Measurements from ENCODE around the gene SLC9A8.
"Not testable (repeated sequence)": the region's sequence is repeated elsewhere in the genome, so short reads cannot be mapped to it uniquely, and the experiment has no call there.

The SLC9A8 gene

GRCh38 chr20:49894073-49894470, 81.4 kb downstream of the SLC9A8 start:
- DNase-seq (ENCODE audit: low spot score), result no peak

DNA sequence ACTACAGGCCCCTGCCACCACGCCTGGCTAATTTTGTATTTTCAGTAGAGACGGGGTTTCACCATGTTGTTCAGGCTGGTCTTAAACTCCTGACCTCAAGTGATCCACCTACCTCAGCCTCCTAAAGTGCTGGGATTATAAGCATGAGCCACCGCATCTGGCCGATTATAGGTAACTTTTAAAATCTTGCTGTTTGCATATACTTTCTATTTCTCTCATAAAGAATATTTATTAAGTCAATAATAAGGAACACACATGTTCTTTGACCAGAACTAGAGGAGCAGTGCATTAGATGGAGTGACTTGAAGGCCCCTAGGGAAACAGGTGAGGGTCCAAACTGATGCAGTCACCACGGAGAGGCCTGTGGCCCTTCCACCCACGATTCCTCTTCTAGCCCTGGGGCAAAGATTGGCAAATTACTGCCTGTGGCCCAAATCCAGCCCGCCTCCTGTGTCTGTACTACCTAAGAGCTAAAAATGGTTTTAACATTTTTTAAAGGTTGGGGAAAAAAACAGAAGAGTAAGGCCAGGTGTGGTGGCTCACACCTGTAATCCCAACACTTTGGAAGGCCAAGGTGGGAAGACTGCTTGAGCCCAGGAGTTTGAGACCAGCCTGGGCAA, 83.0 kb downstream of the SLC9A8 start:
- DNase-seq (ENCODE audit: low spot score), result not testable (repeated sequence)

DNA sequence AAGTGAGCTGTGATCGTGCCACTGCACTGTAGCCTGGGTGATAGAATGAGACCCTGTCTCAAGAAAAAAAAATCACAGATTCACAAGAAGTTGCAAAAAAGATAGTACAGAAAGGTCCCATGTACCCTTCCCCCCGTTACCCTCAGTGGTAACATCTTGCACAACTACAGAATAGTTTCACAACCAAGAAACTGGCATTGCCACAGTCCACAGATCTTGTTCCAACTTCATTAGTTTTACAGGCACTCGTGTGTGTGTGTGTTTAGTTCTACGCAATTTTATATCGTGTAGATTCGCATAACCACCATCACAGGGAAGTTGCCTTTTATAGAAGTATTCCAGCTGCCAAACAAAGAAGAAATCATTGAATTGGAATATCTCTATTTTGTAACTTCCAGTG, 83.6 kb downstream of the SLC9A8 start:
- DNase-seq (ENCODE audit: low spot score), result no peak

GRCh38 chr20:49899541-49900383, 87.1 kb downstream of the SLC9A8 start:
- DNase-seq (ENCODE audit: low spot score), result no peak

DNA sequence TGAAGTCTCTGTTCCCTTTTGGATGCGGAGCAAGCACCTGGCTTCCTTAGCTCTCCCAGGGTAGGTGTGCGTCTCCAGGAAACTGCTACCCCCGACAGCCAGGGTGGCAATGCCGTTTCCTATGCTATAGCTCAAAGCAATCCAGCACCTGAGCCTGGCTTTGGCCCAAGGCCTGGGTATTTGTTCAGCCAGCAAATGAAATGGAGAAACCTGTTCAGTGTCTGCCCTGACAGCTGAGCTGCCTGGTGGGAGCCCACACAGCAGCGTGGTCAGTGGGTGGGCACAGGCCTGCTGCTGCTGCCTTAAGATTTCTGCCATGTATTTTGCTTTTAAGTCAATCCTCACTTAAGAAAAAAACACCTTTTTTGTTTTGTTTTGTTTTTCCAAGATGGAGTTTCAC, 89.0 kb downstream of the SLC9A8 start:
- DNase-seq (ENCODE audit: low spot score), result no peak

DNA sequence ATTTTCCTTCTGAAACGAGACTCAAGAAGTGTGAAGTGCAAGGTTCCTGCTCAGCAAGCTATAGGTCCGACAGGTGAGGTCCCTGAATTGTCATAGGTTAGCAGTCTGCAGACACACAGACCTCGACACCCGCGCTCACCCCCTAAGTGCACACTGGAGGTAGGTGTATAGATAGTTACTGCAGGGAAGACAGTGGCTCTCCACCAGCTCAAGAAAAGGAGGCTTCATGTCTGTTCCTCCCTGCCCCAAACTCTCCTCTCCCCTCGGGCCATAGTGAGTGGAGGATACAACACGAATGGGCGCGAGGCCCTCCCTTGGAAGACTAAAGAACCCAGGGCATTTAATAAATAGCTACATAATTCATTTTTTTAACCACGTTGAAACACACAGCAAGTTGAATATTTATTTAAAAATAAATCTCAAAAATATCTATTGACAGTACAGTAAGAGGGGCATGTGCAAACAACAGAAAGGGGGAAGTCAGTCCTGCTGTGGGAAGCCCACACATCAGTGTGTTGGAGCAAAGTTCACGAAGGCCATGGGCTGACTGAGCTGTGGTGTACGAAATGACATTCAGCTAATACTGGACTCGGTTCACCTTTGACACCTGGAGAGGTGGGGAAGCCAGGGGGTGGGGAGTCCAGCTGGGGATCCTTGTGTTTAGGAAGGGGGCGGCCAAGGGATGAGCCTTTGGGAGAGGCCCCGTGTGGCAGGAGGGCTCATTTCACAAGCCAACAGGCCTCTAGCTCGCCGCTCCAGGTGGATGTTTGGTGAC, 92.0 kb downstream of the SLC9A8 start:
- no peak for DNase-seq (ENCODE audit: low spot score)

GRCh38 chr20:49905415-49906091, 92.9 kb downstream of the SLC9A8 start:
- no peak for DNase-seq (ENCODE audit: low spot score)

DNA sequence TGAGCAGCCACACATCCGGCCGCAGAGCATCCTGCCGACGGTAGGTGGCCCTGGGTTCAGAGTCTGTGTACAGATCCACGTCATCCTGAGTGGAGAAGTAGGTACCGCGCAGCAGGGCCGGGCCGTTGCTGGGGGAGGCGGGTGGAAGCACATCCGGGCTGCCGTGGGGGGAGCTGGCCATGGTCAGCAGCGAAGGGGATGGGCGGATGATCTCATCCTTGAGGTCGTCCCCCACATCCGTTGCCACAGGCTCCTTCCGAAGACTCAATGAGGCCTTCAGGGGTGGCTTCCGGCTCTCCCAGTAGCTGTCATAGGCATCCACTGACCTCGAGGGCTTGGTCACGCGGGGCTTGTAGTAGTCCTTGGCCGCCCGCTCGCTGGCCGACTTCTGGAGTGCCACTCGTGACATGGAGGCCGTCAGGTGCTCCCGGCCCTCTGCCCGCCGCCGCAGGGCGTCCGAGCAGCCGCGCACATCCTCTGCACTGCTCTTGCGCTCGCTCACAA, 93.5 kb downstream of the SLC9A8 start:
- no peak for DNase-seq (ENCODE audit: low spot score)

DNA sequence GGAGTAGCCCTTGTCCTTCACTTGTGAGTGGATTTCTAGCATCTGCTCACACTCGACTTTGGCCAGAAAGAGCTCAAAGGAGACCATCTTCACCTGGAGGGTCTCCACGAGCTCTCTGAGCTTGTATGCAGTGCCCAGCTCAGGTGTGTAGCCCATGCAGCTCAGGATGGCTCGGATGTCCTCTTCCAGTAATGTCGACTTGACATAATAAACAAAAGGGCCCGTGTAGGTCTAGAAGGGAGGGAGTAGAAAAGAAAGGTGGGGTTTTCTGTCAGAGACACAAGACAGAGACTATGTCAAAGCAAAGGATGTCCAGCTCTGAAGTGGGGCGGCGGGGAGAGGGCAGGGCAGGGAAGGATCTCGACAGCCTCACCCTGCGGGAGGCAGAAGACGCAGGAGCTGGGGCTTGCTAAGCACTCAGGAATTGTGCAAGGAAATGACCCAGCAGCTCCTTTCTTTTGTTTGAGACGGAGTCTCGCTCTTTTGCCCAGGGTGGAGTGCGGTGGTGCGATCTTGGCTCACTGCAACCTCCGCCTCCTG, 94.1 kb downstream of the SLC9A8 start:
- no peak for DNase-seq (ENCODE audit: low spot score)

DNA sequence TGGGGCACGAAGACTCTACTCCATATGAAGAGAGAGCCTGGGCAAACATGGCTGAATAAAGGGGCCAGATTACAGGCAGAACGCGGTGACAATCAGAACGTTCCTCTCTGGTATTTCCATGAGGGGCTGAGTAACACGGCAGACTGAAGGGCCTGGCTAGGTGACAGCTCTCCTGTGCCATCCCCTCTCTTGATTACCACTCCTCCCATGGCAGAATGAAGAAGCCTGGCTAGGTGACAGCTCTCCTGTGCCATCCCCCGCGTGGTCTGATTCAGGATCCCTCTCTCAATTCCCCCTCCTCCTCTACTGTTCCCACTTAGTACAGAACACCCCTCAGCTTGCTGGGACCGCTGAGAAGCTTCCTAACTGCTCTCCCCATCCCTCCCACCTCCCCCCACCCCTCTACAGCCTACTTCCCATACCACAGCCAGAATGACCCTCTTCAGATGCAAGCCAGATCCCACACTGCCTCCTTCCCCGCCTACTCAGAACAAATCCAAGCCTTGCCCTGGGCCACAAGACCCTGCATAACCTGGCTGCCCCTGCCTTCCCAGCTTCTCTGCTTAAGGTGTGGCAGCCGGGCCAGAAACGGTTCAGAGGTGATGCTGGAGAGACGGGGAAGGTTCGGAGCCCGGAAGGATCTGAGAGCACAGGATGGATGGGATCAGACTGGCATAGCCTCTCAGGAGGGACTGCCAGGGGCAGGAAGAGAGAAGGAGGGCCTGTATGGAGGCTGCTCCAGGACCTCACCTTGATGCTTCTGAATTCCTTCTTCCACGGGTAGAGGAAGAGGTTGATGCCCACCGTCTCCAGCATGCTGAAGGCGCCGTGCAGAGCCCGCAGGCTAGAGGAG, 95.0 kb downstream of the SLC9A8 start:
- DNase-seq (ENCODE audit: low spot score), result no peak

GRCh38 chr20:49908258-49908565, 95.6 kb downstream of the SLC9A8 start:
- DNase-seq (ENCODE audit: low spot score), result no peak

DNA sequence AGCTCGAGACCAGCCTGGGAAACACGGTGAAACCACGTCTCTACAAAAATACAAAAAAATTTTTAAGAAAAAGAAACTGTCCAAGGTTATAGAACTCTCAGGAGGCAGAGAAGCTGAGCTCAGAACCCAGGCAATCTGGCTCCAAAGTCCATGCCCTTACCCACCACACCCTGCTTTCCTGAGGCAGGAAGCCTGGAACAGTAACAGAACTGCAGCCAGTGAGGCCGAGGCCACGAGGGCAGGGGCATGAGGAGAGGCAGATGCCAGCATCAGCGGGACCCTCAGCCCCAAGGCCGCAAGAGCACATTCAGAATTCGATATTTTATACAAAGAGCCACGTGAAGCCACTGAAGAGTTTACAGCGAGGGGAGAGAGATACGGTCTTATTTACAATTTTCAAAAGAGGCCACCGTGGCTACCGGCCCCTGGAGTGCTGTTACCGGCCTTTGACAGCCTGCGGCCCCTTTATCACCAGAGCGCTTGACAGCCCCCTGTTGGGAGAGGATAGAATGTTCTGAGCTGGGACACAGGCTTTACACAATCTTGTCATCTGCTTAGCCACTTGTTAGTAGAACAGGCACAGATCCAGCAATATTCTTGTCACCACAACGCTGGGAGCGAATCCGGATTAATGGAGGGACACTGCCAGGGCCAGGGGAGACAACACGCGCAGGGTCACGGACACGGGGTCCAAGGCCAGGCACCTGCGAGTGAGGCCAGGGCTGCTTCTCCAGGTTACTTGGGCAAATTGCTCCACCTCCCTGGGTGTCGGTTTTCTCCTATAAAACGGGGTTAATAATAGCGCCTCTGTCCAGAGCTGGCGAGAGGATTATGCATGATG, 97.1 kb downstream of the SLC9A8 start:
- DNase-seq (ENCODE audit: low spot score), result no peak

- DNase-seq (ENCODE audit: low spot score), result no peak
These were observed 97.7 kb downstream of the SLC9A8 start for GRCh38 chr20:49910340-49910706.

DNA sequence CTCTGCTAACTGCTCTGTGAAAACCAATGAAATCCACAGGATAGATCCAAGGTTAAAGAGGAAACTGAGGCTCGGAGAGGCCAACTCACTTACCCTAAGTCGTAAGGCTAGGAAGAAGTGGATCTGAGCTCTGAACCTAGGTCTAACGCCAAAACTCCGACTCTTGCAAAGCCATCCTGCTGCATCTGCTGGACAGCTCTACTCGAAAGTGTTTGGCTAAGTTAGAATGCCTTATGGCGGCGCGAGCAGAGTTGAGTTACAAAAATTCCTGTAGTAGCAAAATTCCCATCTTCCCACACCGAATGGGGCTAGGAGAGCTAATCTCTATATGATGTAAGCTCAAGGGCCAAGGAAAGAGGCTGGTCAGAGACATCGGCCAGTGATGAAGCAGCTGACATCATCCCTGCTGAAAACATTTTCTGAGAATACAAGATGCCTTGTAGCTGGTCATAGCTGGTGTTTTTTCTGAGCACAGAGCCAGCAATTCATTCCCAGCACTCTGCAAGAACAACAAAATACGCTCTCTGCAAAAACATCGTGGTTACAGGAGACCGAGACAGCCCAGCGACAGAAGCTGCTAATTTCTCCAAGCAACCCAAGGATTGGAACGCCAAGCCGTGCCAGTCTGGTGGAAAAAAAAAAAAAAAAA, 100.9 kb downstream of the SLC9A8 start:
- DNase-seq (ENCODE audit: low spot score), result peak; percentile 77

GRCh38 chr20:49914310-49915117, 101.9 kb downstream of the SLC9A8 start:
- DNase-seq (ENCODE audit: low spot score), result peak; percentile 49

- no peak for DNase-seq (ENCODE audit: low spot score)
These were observed 102.4 kb downstream of the SLC9A8 start for GRCh38 chr20:49915118-49915379.

GRCh38 chr20:49915380-49916145, 102.9 kb downstream of the SLC9A8 start, which contains the start of gene SPATA2:
Gene SPATA2 (minus strand): TSS chr20:49915529. CDS start chr20:49908490, 7,039 bp downstream.
- peak; percentile 95 for DNase-seq (ENCODE audit: low spot score)
